ENCODE data around the gene KLHL21.

- TF ChIP-seq, protein P1, sequence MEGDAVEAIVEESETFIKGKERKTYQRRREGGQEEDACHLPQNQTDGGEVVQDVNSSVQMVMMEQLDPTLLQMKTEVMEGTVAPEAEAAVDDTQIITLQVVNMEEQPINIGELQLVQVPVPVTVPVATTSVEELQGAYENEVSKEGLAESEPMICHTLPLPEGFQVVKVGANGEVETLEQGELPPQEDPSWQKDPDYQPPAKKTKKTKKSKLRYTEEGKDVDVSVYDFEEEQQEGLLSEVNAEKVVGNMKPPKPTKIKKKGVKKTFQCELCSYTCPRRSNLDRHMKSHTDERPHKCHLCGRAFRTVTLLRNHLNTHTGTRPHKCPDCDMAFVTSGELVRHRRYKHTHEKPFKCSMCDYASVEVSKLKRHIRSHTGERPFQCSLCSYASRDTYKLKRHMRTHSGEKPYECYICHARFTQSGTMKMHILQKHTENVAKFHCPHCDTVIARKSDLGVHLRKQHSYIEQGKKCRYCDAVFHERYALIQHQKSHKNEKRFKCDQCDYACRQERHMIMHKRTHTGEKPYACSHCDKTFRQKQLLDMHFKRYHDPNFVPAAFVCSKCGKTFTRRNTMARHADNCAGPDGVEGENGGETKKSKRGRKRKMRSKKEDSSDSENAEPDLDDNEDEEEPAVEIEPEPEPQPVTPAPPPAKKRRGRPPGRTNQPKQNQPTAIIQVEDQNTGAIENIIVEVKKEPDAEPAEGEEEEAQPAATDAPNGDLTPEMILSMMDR (IDR thresholded peaks at IDR 0.05; ENCODE audit: low read length) = no peak
- no peak for TF ChIP-seq EZH2 (IDR thresholded peaks at IDR 0.05; ENCODE audit: borderline replicate concordance, low read length)
These were observed 22.5 kb downstream of the KLHL21 start for GRCh38 chr1:6580119-6580592.
